Liver (tissue), 9 donors: ENCODE data around the gene MYO3B. TPM values are rescaled to one million over a fixed set of nuclear protein-coding genes. Genes with fewer than 3 reads are reported as not detected.

ENCODE experiments used
- DNase-seq: peaks from one replicate; pipeline ENCODE4 v3.0.0-alpha.2; 2017; ENCODE audit warnings: low spot score
- H3K27ac ChIP-seq, 2 donors: one replicate each; pipeline ENCODE4 v1.7.0; 2013; ENCODE audit warnings: inconsistent platforms in 2 of 2, low read length in 2 of 2, control low read depth in 1 of 2, low read depth in 1 of 2, mild to moderate bottlenecking in 1 of 2
- H3K27me3 ChIP-seq, 4 donors: one replicate each; pipeline versions ENCODE4 v1.6.1 to v1.7.0; 2013; ENCODE audit warnings: low read length in 3 of 4, inconsistent platforms in 1 of 4, mild to moderate bottlenecking in 1 of 4, moderate library complexity in 1 of 4; ENCODE audit not compliant: control insufficient read depth in 4 of 4, insufficient read depth in 4 of 4
- H3K36me3 ChIP-seq, 4 donors: one replicate each; pipeline versions ENCODE4 v1.6.1 to v1.7.0; 2013; ENCODE audit warnings: low read length in 3 of 4, mild to moderate bottlenecking in 3 of 4, low read depth in 1 of 4, moderate library complexity in 1 of 4; ENCODE audit not compliant: control insufficient read depth in 4 of 4, insufficient read depth in 3 of 4
- H3K4me1 ChIP-seq, 4 donors: one replicate each; pipeline versions ENCODE4 v1.6.1 to v1.7.0; 2013; ENCODE audit warnings: low read length in 3 of 4, mild to moderate bottlenecking in 3 of 4, moderate library complexity in 1 of 4; ENCODE audit not compliant: control insufficient read depth in 4 of 4, insufficient read depth in 4 of 4
- H3K4me3 ChIP-seq, 3 donors: one replicate each; pipeline versions ENCODE4 v1.6.1 to v1.7.0; 2013; ENCODE audit warnings: low read length in 3 of 3, control low read depth in 1 of 3, low read depth in 1 of 3, mild to moderate bottlenecking in 1 of 3
- H3K9ac ChIP-seq, 2 donors: one replicate each; pipeline ENCODE4 v1.7.0; 2013; ENCODE audit warnings: low read length in 2 of 2, mild to moderate bottlenecking in 2 of 2, moderate library complexity in 2 of 2, control low read depth in 1 of 2, low read depth in 1 of 2
- H3K9me3 ChIP-seq, 4 donors: one replicate each; pipeline versions ENCODE4 v1.6.1 to v1.7.0; 2013; ENCODE audit warnings: low read length in 3 of 4; ENCODE audit not compliant: control insufficient read depth in 4 of 4
- EGR1 ChIP-seq, 2 donors: IDR thresholded peaks; 2 replicates each; pipeline ENCODE4 v1.6.1; 2016 to 2018; ENCODE audit warnings: antibody characterized with exemption in 2 of 2, low read depth in 2 of 2
- FOXA1 ChIP-seq: IDR thresholded peaks from 2 replicates; pipeline ENCODE4 v1.6.1; 2016; ENCODE audit warnings: antibody characterized with exemption
- FOXA2 ChIP-seq: IDR thresholded peaks from 2 replicates; pipeline ENCODE4 v1.6.1; 2016; ENCODE audit warnings: antibody characterized with exemption
- GABPA ChIP-seq, 2 donors: IDR thresholded peaks in 1 of 2; conservative IDR thresholded peaks in 1 of 2; 2 replicates each; pipeline ENCODE4 v1.6.1; 2016; ENCODE audit warnings: antibody characterized with exemption in 2 of 2, mild to moderate bottlenecking in 1 of 2, moderate library complexity in 1 of 2
- HNF4A ChIP-seq, 2 donors: conservative IDR thresholded peaks; 2 replicates each; pipeline ENCODE4 v1.6.1; 2016; ENCODE audit warnings: antibody characterized with exemption in 2 of 2, mild to moderate bottlenecking in 2 of 2
- HNF4G ChIP-seq: IDR thresholded peaks from 2 replicates; pipeline ENCODE4 v1.6.1; 2016; ENCODE audit warnings: antibody characterized with exemption
- JUND ChIP-seq, 2 donors: IDR thresholded peaks; 2 replicates each; pipeline ENCODE4 v1.6.1; 2016; ENCODE audit warnings: antibody characterized with exemption in 2 of 2
- MAX ChIP-seq: IDR thresholded peaks from 2 replicates; pipeline ENCODE4 v1.6.1; 2016; ENCODE audit warnings: antibody characterized with exemption
- NR2F2 ChIP-seq: IDR thresholded peaks from 2 replicates; pipeline ENCODE4 v1.6.1; 2016; ENCODE audit warnings: antibody characterized with exemption
- RAD21 ChIP-seq, 2 donors: IDR thresholded peaks; 2 replicates each; pipeline ENCODE4 v1.6.1; 2016; ENCODE audit warnings: antibody characterized with exemption in 2 of 2, mild to moderate bottlenecking in 2 of 2
- RXRA ChIP-seq, 2 donors: IDR thresholded peaks; 2 replicates each; pipeline ENCODE4 v1.6.1; 2017 to 2018; ENCODE audit warnings: antibody characterized with exemption in 2 of 2, mild to moderate bottlenecking in 1 of 2
- SP1 ChIP-seq: IDR thresholded peaks from 2 replicates; pipeline ENCODE4 v1.6.1; 2018; ENCODE audit warnings: antibody characterized with exemption, mild to moderate bottlenecking
- YY1 ChIP-seq: IDR thresholded peaks from 2 replicates; pipeline ENCODE4 v1.6.1; 2016; ENCODE audit warnings: antibody characterized with exemption, mild to moderate bottlenecking
- WGBS: extraction: QIAGEN DNeasy Blood & Tissue Kit; methylation state at CpG from one replicate; pipeline ENCODE4 v1.1.7; 2013; 5-methylcytosine and 5-hydroxymethylcytosine counted together
- polyA plus RNA-seq, 2 donors: library from polyadenylated mRNA; stranded (reverse) in 1 of 2; unstranded in 1 of 2; fragments of 200-250 nt in 1 of 2; fragments of >200 nt in 1 of 2; fragmentation: Nextera tagmentation in 1 of 2; extraction: Ambion mirVana in 1 of 2; gene quantifications; one replicate each; pipeline versions ENCODE4 v1.2.1 to v1.2.3, GENCODE V29; 2013 to 2015
- total RNA-seq, 2 donors: library from RNA; depleted of rRNA; stranded (reverse); fragments of >200 nt; gene quantifications; one replicate each; pipeline ENCODE4 v1.2.3, GENCODE V29; 2014
- TF ChIP-seq, protein P1 (sequence below): IDR thresholded peaks from 2 replicates; pipeline ENCODE4 v1.6.1; 2016; ENCODE audit warnings: antibody characterized with exemption
- TF ChIP-seq, protein P2 (sequence below): IDR thresholded peaks from 2 replicates; pipeline ENCODE4 v1.6.1; 2016; ENCODE audit warnings: antibody characterized with exemption
- TF ChIP-seq, protein P3 (sequence below): IDR thresholded peaks from 2 replicates; pipeline ENCODE4 v1.6.1; 2016; ENCODE audit warnings: antibody characterized with exemption, mild to moderate bottlenecking
- donor health status: healthy.
- donor health status: healthy.
- donor health status: healthy.
- donor health status: healthy.
- donor health status: healthy.

MYO3B gene
- total and polyA plus RNA-seq, 4 donors: under 0.01 to 0.05 TPM; not detected in 2

GRCh38 chr2:170307555-170308351, 129.8 kb downstream of the MYO3B start:
- peaks cover 0 to 6% (median 0%) of the 10 kb centered on the region in 4 donors for H3K27me3 ChIP-seq
- no peak overlapping the region for H3K27ac ChIP-seq
- WGBS: 59% methylated on average over 4 of the region's 4 CpGs
- H3K9me3 ChIP-seq: no peaks in the 10 kb centered on the region
- no peak overlapping the region for H3K4me3 ChIP-seq
- H3K4me1 ChIP-seq: no peaks in the 10 kb centered on the region
- H3K9ac ChIP-seq: no peak overlapping the region
- no peak for DNase-seq
- H3K36me3 ChIP-seq: no peaks in the 10 kb centered on the region
- TF ChIP-seq, protein P1, sequence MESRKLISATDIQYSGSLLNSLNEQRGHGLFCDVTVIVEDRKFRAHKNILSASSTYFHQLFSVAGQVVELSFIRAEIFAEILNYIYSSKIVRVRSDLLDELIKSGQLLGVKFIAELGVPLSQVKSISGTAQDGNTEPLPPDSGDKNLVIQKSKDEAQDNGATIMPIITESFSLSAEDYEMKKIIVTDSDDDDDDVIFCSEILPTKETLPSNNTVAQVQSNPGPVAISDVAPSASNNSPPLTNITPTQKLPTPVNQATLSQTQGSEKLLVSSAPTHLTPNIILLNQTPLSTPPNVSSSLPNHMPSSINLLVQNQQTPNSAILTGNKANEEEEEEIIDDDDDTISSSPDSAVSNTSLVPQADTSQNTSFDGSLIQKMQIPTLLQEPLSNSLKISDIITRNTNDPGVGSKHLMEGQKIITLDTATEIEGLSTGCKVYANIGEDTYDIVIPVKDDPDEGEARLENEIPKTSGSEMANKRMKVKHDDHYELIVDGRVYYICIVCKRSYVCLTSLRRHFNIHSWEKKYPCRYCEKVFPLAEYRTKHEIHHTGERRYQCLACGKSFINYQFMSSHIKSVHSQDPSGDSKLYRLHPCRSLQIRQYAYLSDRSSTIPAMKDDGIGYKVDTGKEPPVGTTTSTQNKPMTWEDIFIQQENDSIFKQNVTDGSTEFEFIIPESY: no peak
- TF ChIP-seq SP1 (peak; percentile 30), HNF4A (conservative IDR thresholded peaks at IDR 0.05) (peak in 1 of 2 donors; percentile 53)

- 51% methylated on average over 5 of the region's 5 CpGs for WGBS
- Histone ChIP-seq H3K9ac (no peak overlapping the region), H3K27ac (no peak overlapping the region), H3K4me3 (no peak overlapping the region), H3K36me3 (no peaks in the 10 kb centered on the region), H3K27me3 (peaks cover 0 to 10% (median 0%) of the 10 kb centered on the region in 4 donors), H3K4me1 (peaks cover 0 to 5% (median 0%) of the 10 kb centered on the region in 4 donors), H3K9me3 (no peaks in the 10 kb centered on the region)
- no peak for DNase-seq
- no peak for TF ChIP-seq GABPA (IDR thresholded peaks at IDR 0.05 in 1 of 2, conservative IDR thresholded peaks at IDR 0.05 in 1 of 2)
Observed at GRCh38 chr2:170310876-170311502, 133.0 kb downstream of the MYO3B start.

DNA sequence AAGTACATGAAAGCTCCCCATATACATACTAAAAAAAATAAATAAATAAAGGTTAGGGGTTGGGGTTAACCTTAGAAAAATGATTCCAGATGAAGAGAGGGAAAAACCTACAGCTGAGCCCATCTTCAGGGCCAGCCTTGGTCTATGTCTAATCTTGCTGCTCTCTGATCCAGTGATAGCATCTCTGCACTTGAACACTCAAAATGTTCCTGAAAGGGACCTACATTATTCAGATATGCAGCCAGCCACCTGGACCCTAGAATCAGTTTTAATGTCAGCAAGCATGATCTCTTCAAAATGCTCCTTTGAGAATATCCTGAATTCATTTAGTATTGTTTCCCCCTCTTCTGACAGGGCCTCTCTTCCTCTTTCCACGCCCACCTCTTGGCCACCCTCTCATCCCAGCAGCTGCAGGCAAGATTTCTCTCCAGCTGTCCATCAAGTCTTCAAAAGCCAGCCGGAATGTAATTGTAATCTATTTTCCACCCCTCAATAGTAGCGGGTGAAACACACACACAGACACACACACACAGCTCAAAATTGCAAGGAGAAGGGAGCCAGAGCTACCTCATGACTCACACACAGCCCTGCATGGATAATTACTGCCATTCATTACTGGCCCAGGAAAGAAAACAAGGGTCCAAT, 135.5 kb downstream of the MYO3B start:
- no peak for TF ChIP-seq SP1
- TF ChIP-seq JUND (IDR thresholded peaks at IDR 0.05): no peak
- no peak for TF ChIP-seq NR2F2
- TF ChIP-seq, protein P1: no peak
- TF ChIP-seq FOXA1: no peak
- no peak for TF ChIP-seq EGR1 (IDR thresholded peaks at IDR 0.05; ENCODE audit: low read depth in 2 of 2)
- no peak for TF ChIP-seq YY1
- no peak for TF ChIP-seq GABPA (IDR thresholded peaks at IDR 0.05 in 1 of 2, conservative IDR thresholded peaks at IDR 0.05 in 1 of 2)
- TF ChIP-seq, protein P2, sequence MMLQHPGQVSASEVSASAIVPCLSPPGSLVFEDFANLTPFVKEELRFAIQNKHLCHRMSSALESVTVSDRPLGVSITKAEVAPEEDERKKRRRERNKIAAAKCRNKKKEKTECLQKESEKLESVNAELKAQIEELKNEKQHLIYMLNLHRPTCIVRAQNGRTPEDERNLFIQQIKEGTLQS: no peak
- TF ChIP-seq FOXA2: no peak
- TF ChIP-seq HNF4G: no peak
- no peak for TF ChIP-seq MAX
- TF ChIP-seq RXRA (IDR thresholded peaks at IDR 0.05): no peak
- TF ChIP-seq, protein P3, sequence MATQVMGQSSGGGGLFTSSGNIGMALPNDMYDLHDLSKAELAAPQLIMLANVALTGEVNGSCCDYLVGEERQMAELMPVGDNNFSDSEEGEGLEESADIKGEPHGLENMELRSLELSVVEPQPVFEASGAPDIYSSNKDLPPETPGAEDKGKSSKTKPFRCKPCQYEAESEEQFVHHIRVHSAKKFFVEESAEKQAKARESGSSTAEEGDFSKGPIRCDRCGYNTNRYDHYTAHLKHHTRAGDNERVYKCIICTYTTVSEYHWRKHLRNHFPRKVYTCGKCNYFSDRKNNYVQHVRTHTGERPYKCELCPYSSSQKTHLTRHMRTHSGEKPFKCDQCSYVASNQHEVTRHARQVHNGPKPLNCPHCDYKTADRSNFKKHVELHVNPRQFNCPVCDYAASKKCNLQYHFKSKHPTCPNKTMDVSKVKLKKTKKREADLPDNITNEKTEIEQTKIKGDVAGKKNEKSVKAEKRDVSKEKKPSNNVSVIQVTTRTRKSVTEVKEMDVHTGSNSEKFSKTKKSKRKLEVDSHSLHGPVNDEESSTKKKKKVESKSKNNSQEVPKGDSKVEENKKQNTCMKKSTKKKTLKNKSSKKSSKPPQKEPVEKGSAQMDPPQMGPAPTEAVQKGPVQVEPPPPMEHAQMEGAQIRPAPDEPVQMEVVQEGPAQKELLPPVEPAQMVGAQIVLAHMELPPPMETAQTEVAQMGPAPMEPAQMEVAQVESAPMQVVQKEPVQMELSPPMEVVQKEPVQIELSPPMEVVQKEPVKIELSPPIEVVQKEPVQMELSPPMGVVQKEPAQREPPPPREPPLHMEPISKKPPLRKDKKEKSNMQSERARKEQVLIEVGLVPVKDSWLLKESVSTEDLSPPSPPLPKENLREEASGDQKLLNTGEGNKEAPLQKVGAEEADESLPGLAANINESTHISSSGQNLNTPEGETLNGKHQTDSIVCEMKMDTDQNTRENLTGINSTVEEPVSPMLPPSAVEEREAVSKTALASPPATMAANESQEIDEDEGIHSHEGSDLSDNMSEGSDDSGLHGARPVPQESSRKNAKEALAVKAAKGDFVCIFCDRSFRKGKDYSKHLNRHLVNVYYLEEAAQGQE: no peak
- no peak for TF ChIP-seq RAD21 (IDR thresholded peaks at IDR 0.05)
- 64% methylated on average over 3 of the region's 3 CpGs for WGBS
- no peak overlapping the region for H3K27ac ChIP-seq

More for the DNA sequence above, 135.5 kb downstream of the MYO3B start:
- no peaks in the 10 kb centered on the region for H3K36me3 ChIP-seq
- peaks cover 0 to 13% (median 0%) of the 10 kb centered on the region in 4 donors for H3K27me3 ChIP-seq
- no peak overlapping the region for H3K4me3 ChIP-seq
- DNase-seq: no peak
- peaks cover 0 to 5% (median 0%) of the 10 kb centered on the region in 4 donors for H3K4me1 ChIP-seq
- no peak overlapping the region for H3K9ac ChIP-seq
- H3K9me3 ChIP-seq: no peaks in the 10 kb centered on the region
